ENCODE data around the gene FXYD6.

DNA sequence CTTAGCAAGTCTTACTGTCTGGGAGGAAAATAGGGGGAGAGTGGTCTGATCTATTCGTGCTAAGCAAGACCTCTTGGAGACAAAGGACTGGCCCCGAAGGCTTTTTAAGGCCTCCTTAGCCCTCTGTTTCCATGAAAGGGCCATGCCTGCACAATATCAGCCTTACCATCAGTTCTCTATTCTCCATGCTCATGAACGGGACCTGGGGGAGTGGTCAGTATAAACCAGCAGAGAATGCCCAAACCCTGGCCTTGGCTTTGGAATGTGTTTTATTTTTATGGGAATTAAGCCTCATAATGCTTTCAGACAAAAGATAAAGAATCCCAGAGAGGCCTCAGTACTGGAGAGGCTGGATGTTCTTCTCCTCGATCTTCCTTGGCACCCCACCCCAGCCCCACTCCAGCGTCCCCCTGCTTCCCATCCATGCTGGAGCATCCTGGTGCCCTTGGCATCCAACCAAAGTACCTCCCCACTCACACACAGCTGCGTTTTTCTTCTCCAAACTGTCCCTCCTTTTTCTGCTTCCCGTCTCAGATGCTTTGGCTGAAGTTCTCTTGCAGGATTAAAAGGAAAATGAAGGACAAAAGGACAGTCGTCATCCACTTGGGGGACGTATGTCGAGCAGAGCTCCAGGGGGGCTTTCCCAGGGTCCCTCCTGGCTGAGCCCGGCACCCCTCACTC is 18.6 kb downstream of the FXYD6 start:
- no peak for TF ChIP-seq GATA3 (IDR thresholded peaks at IDR 0.05; ENCODE audit: low read depth, low read length)
- no peak for TF ChIP-seq GATA2 (IDR thresholded peaks at IDR 0.05; ENCODE audit: low read depth, low read length)
